GM19467 (cell line): Measurements from ENCODE around the gene MYO7B.

Experiments used
- ATAC-seq: cut with Tn5 transposase; IDR thresholded peaks from one replicate; pipeline ENCODE4 v1.9.1; 2021; ENCODE audit warnings: mild to moderate bottlenecking, moderate library complexity; ENCODE audit not compliant: unreplicated experiment

Gene MYO7B

DNA sequence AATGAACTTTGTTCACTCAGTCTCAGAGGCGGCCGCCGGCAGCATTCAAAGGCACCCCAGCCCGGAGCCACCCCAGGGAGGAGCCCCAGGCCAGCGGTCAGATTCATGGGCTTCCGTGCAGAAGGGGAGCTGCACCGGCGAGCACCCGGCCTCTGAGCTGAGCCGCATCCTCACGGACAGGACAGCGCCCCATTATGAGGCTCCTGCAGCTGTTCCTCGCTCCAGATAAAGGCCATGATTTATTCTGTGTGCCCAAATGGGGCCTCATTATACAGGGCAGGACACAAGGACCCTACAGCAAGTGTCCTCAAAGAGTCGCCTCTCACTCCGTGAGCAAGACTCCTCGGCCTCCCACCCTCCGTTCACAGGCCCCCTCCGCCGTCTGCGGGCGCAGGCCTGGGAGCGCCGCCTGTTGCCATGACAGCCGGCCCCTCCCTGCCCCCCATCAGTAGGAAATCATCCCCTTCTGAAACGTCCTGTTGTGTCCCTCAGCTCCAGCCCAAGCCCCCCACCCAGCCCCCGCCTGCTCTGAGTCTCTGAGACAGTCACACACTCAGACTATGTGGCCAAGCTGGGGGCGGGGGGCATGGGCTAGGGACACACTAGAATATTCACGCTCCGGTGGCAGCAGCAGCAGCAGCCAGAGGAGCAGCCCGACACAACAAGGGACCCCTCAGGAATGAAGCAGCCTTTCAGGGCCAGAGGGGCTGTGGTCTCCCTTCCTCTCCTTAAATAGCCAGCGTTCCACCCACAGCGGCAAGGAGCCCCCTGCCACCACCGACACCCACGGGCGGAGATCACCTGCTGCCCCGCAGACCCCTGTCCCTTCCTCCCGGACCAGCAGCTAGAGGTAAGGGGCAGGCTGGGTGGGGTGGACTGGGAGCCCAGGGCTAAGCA is 110.2 kb downstream of the MYO7B start, which contains the start of gene GPR17:
TSS of gene GPR17 (plus strand) at position 759 of the 897 bp plus-strand sequence. CDS start 4,583 bp downstream, outside the sequence.
- ATAC-seq, result no peak

DNA sequence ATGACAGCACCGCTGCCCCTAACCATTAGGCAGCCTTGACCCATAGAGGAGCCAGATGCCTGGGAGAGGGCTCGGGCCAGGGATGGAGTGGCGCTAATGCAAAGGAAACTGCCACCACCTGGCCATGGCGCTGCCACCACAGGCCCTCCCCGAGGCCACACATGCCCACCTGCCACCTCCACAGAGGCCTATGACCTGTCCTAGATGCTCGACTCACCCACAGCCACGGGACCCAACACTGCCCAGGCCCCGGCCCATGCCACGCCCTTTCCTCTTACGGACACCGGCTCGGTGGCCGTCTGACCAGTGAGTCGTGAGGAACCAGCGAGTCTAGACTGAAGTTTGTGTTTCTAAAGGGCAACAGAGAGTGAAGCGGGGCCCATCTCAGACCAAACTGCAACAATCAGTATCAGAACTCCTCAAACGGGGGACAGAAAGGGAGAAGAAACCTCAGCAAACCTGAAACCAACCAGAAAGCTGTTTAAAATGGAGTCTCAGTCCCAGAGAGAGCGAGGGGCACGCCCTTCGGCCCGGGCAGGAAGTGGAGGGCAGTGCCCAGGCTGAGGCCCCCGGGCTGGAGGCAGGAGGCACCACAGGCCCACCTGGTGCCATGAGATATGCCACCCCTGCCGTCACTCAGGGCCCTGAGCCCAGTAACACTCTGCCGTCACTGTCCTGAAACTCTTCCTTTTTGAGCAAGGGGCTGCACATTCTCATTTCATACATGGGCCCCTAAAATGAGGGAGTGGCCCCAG is 111.2 kb downstream of the MYO7B start:
- ATAC-seq, result no peak

DNA sequence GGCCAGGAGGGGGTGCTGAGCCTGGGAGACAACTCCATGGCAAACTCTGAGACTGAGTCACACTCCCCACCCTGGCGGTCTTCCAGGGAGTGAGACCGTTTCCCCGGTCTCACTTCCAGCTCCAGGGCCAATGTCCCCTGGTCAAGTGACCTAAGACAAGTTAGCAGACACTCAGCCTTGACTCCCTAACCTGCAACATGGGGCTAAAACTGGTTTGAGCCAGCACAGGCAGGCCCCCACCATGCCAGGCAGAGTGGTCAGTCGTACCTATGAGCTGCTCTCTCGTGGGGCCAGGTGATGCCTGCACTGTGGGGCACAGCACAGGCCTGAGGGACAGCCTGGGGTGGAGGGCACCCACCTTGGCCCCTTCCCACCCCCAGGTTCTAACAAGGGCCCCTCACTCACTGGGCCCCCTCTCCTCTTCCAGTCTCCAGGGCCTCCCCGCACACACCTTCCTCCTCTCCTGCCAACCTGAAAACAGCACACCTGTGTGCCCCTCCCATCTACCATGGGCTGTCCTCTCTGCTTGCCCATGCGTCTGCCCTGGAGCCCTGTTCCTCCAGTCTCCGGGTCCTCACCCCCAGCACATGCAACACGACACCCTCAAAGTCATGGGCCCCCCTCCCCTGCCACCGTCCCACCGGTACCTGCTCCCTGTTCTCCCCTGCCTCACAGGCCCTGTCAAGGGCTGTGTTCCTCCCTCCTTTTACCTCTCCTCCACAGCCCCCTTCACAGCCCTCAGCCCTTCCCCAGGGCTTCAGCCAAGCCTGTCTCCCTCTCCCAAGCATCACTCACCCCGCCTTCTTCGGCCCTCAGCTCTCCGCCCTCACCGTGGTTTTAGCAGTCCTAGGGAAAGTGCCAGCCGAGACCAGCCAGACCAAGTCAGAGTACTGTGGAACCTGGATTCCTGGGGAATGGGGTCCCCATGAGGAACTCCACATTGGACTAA is 112.0 kb downstream of the MYO7B start:
- ATAC-seq, result no peak

DNA sequence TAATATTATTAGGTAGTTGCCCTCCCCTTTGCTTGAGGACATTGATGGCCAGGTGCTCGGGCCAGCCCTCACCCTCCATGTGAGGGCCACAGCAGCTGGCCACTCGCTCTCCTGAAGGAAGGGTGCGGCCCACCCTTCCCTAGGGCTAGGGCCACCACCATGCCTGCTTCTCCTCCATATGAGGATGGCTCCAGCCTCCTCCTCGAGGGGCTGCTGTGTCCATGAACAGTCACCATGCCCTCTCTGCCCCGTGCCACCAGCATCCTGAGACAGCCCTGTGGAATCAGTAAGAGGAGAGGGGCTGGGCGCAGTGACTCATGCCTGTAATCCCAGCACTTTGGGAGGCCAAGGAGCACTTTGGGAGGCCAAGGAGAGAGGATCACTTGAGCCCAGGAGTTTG is 112.8 kb downstream of the MYO7B start:
- ATAC-seq, result no peak

DNA sequence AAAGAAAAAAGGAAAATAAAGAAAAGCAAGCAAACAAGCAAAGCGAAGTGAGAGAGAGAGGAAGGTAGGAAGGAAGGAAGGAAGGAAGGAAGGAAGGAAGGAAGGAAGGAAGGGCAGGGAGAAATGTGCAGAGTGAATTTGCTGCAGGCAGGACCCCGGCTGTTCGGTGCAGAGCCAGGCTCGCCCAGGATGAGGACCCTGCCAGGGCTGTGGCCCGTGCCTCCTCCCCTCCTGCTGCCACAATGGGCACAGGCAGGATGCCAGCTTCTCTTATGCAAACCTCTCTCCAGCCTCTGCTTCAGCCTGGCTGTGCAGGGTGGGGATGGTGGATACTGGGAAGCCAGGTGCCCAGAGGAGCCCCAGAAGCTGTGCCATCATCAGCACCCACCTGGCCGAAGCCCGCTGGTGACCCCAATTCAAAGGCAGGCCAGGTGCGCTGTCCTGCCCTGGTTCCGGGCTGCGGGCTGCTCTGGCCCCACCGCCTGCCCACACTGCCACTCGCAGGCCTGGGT is 113.7 kb downstream of the MYO7B start:
- no peak for ATAC-seq

DNA sequence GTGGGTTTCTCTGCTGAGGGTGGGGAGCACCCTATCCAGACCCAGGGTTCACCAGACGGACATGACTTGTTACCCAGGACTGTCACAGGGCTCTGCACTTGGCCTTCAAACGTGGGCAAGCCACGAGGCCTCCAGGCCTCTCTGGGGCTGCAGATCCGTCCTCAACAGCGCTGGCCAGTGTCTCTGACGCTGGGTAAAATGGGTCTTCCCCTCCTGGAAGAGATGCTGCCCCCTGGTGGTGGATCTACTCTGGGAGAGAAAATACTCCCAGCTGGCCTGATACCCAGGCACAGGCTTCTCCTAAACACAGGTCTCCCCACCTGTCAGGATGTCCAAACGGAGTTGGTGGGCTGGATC is 114.2 kb downstream of the MYO7B start:
- no peak for ATAC-seq

DNA sequence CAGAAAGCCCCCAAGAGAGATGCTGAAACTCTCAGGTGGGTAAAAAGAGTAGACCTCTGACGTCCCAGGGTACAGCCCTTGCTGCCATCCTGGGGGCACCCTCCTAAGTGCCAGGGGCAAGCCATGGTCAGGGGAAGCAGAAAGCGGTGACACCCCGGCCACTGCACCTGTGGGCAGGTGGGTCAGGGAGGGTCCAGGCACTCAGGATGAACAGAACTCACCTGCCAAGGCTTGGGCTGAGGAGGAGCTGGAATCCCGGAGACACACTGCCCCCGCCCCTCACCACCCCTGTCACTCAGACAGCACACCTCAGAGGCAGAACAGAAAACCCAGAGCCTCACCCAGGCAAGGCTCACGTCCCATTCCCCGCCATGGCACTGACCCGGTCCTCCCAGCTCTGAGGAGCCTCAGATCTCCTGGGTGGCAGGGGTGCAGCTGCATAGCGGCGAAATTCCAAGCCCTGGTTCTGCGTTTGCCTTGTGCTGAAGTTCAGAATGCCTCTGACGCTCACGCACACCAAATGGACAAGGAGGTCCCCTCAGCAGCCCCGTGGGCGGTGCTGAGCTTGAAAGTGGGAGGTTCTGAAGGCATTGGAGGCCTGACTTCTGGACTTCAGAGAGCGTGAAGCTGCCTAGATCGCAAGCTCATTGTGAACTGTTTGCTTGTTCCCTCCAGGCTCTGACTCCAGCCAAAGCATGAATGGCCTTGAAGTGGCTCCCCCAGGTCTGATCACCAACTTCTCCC is 114.7 kb downstream of the MYO7B start:
- no peak for ATAC-seq

DNA sequence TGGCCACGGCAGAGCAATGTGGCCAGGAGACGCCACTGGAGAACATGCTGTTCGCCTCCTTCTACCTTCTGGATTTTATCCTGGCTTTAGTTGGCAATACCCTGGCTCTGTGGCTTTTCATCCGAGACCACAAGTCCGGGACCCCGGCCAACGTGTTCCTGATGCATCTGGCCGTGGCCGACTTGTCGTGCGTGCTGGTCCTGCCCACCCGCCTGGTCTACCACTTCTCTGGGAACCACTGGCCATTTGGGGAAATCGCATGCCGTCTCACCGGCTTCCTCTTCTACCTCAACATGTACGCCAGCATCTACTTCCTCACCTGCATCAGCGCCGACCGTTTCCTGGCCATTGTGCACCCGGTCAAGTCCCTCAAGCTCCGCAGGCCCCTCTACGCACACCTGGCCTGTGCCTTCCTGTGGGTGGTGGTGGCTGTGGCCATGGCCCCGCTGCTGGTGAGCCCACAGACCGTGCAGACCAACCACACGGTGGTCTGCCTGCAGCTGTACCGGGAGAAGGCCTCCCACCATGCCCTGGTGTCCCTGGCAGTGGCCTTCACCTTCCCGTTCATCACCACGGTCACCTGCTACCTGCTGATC is 115.4 kb downstream of the MYO7B start:
- ATAC-seq, result no peak

DNA sequence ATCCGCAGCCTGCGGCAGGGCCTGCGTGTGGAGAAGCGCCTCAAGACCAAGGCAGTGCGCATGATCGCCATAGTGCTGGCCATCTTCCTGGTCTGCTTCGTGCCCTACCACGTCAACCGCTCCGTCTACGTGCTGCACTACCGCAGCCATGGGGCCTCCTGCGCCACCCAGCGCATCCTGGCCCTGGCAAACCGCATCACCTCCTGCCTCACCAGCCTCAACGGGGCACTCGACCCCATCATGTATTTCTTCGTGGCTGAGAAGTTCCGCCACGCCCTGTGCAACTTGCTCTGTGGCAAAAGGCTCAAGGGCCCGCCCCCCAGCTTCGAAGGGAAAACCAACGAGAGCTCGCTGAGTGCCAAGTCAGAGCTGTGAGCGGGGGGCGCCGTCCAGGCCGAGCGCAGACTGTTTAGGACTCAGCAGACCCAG is 115.9 kb downstream of the MYO7B start:
- no peak for ATAC-seq

DNA sequence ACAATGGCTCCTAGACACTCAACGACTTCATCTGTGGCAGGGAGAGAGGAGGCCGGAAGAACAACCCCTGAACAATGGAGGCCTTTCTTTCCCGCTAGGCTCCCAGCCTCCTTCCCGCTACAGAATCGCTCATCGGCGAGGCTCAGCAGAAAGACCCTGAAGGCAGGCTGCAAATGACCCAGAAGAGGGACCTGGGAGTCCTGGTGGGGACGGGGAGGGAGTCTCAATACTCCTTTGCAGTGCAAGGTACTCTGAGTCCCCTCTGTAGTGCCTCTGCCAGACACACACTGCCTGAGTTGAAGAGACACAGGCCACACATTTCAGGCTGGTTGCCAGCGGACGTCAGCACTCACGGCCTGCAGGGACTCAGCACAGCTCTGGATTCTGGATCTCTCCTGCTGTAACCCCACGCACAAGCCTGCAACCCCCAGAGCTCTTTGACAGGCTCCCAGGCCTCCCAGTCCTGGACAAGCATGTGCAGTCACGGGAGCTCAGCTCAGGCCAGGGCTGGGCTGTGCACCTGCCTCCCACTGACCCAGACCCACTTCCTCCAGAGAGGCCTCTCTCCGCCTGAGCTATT is 116.6 kb downstream of the MYO7B start:
- no peak for ATAC-seq

DNA sequence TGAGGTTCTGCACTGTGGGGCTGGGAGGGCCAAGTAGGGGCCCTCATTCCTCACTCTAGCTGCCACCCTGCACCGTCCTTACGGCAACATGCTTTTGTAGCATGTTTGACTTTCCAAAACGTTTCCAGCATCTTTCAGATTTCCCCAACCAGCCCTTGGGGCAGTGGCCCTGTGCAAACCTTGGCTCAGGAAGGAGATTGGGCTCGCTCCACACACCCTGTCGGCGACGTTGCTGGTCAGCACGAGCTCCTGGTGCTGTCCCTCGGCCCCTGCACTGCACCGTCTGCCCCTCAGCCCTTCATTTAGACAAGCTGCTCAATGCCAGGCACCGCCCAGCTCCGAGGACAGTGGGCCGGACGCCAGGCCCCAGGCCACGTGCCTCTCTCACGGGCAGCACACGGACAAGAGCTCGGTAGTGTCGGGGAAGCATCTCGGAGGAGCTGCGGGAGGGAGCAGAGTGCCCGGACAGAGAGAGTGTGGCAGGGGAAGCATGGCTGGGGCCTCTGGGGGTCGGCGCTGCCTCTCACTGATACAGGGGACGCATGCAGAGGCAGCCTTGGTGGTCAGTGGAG is 117.4 kb downstream of the MYO7B start:
- ATAC-seq, result no peak

DNA sequence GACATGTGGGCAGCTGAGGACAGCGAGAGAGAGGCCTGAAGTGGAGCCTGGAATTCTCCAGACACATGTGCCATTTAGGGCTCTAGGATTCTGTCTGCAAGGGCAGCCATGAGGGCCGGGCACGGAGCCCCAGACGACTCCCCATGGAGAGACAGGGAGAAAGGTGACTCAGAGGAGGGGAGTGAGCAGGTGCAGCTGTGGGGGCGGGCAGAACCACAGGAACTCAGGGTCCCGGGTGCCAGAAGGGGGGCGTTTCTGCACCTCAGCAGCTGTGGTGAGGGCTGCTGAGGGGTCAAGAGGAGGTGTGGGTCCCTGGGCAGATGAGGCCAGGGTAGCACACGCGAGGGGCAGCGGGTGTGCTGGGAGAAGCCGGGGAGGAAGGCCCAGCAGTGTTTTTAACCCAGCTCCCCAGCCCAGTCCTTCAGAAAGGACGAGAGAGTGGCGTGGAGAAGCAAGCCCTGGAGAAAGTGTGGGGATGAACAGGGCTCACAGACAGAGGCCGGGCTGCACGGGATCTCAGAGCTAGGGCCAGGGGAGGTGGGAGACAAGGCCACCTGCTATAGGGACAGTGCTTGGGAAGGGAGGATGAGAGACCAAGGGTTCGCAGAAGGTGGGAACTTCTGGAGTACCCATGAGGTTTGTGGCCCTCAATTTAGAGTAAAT is 118.1 kb downstream of the MYO7B start:
- no peak for ATAC-seq

DNA sequence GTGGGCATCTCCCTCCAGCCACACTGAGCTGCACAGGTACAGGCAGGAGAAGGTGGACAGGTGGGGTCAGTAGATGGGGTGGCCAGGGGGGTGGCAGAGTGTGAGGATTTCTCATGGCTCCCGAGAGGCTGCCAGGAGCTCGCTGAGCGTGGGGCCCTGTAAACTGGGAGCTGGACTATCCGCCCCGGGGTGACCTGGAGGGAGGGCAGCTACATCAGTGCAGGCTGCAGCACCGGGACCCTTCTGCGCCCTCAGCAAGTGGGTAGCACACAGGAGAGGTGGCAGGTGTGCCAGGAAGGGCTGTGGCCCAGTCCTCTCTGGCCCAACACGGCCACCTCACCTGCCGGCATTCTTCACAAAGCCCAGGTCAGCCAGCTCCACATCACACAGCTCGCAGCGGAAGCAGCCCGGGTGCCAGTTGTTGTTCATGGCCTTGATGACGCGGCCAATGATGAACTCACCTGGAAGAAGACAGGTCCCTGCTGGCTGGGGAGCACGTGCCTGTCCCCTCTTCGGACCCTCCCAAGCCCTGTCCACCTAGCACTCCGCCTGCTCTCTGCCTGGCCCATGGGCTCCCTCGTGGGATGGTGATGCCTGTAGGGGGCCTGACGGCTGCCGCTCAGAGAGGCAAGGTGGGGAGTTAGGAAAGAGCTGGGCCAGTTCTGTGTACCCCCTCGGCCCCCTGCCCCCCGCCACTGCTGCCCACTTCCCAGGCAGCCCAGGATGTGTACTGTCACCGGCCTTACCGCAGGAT is 118.8 kb downstream of the MYO7B start:
- no peak for ATAC-seq

DNA sequence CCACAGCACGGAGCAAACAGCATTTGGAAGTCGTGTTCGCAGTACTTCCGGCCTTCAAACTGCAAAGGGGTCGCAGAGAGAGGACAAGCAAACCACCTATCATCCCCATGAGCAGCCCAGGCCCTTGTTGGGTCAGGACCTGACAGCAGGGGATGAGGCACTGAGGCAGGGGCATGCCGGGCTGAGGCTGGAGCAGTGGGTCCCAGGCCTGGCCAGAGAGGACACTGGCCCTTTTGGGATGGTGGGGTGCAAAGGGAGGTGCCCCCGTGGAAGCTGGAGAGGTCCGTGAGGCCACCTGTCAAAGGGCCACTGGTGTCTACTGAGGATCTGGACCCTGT is 119.3 kb downstream of the MYO7B start:
- ATAC-seq, result no peak

DNA sequence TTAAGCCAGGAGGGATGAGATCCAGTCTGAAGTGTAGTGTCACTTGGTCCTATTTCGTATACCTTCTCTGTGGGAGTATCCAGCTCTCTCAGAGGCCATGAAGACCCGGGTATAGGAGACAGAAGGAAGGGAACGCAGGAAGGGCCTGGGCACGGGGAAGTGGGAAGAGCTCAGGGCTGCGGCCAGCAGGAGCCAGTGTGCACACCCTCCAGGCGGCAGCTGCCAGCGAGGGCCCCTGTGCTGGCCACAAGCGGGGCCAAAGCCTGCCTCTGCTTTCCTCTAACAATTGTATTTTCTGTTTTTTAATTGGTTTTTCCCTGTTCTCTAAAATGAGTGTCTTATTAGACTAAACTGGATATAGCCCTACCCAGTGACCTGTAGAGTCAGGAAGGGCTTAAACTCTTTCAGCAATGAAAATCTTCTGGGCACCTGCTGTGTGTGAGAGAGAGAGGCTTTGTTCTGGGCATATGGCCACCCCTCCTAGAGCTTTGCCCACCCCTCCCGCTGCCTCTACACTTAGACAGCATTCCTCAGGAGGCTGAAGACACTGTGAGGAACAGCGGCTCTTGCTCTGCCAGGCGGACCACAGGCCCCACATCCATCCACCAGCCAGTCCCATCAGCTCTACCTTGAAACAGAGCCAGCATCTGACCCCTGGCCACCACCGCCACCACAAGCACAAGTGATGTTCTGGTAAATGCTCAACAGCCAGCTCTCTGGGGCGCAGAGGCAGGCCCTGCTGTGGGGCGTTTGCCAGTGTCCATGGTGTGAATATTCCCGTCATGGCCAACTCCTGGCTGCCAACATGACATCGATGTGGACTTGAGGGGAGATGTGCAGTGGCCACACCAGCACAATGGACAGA is 120.0 kb downstream of the MYO7B start:
- no peak for ATAC-seq

DNA sequence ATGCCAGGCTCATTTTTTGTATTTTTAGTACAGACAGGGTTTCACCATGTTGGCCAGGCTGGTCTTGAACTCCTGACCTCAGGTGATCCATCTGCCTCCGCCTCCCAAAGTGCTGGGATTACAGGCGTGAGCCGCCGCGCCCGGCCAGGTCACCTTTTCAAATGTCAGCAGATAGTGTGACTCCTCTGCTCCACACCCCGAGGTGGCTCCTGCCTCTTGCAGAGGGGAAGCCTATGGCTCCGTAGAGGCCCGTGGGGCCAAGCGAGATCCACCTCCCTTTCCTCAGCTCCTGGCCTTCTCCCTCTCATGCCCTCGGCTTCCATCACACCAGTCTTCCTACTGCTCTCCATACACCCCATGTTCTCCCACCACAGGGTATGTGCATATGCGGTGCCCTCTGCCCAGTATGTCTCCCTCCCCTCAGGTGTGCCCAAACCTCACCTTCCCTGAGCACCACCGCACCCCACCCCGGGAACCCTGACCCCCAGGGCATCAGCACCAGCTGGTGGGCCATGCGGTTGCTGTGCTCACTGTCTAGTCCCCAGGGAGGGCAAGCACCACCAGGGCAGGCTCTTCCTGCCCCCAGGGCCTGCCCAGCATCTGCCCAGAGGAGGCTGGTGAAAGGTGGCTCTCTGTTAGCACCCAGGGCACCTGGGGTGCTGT is 121.2 kb downstream of the MYO7B start:
- ATAC-seq, result no peak
